H1 (cell line): ENCODE results near the gene USB1. TPM values are rescaled to one million over a fixed set of nuclear protein-coding genes. Genes with fewer than 3 reads are reported as not detected.

Experiments used
- CBX8 ChIP-seq: fragments of 300-800, 300-1000 bp; sonication (generic); IDR thresholded peaks from 2 replicates; pipeline ENCODE4 v1.7.1; 2016; ENCODE audit warnings: low read depth, low read length, borderline replicate concordance
- CTBP2 ChIP-seq: IDR thresholded peaks from 2 replicates; pipeline ENCODE4 v1.7.0; 2011; ENCODE audit warnings: borderline replicate concordance, mild to moderate bottlenecking, moderate library complexity, mixed read lengths, low read length; ENCODE audit not compliant: insufficient read depth, insufficient read length
- EGR1 ChIP-seq: IDR thresholded peaks from 2 replicates; pipeline ENCODE4 v1.6.1; 2011; ENCODE audit warnings: low read depth, low read length, borderline replicate concordance
- EP300 ChIP-seq, 2 experiments: IDR thresholded peaks; 1 replicate in 1 of 2; 2 replicates in 1 of 2; pipeline ENCODE4 v1.6.1; 2011 to 2012; ENCODE audit warnings: low read depth in 2 of 2, low read length in 2 of 2, mild to moderate bottlenecking in 2 of 2, borderline replicate concordance in 1 of 2, inconsistent platforms in 1 of 2, moderate library complexity in 1 of 2
- MAFK ChIP-seq: IDR thresholded peaks from 2 replicates; pipeline ENCODE4 v1.6.1; 2012; ENCODE audit warnings: low read depth, mild to moderate bottlenecking, improper control_type of control experiment, low read length
- RBBP5 ChIP-seq: IDR thresholded peaks from 2 replicates; pipeline ENCODE4 v1.7.1; 2012; ENCODE audit warnings: low read depth, mild to moderate bottlenecking, inconsistent platforms, low read length, moderate library complexity, borderline replicate concordance
- RFX5 ChIP-seq: IDR thresholded peaks from 2 replicates; pipeline ENCODE4 v1.6.1; 2011; ENCODE audit warnings: low read depth, low read length, improper control_type of control experiment, borderline replicate concordance
- TCF12 ChIP-seq: IDR thresholded peaks from 2 replicates; pipeline ENCODE4 v1.6.1; 2011; ENCODE audit warnings: low read depth, mild to moderate bottlenecking, low read length
- polyA plus RNA-seq, 7 experiments: library from polyadenylated mRNA; depleted of rRNA in 3 of 7; stranded (reverse) in 5 of 7; unstranded in 2 of 7; fragments of >200 nt in 5 of 7; fragments of 200-250 nt in 2 of 7; gene quantifications; 1 replicate in 5 of 7; 2 replicates in 1 of 7; 4 replicates in 1 of 7; pipeline versions ENCODE4 v1.2.1 to v1.2.3, GENCODE V29; 2011 to 2013; ENCODE audit warnings: missing spikeins in 2 of 7, mixed read lengths in 2 of 7
- total RNA-seq: library from RNA; stranded (reverse); fragmentation: NEBNext Ultra II Directional; extraction: Animal tissue kit (Norgen Biotek cat#: 25700); gene quantifications from 2 replicates; pipeline ENCODE4 v1.2.1, GENCODE V29; 2021
- TF ChIP-seq, protein P1 (sequence below), 3 experiments: IDR thresholded peaks; 1 replicate in 2 of 3; 2 replicates in 1 of 3; pipeline versions ENCODE4 v1.5.1 to v1.6.1; 2011; ENCODE audit warnings: low read length in 3 of 3, mild to moderate bottlenecking in 3 of 3, inconsistent platforms in 2 of 3, low read depth in 1 of 3, moderate library complexity in 1 of 3; ENCODE audit not compliant: insufficient read depth in 1 of 3; ENCODE audit errors: control extremely low read depth in 1 of 3

The USB1 gene
- total and polyA plus RNA-seq, 2 of the 8 experiments (the other 6 are each of a cell fraction or from before 2014, with no cell fraction given) = 65.4 to 75.9 TPM

DNA sequence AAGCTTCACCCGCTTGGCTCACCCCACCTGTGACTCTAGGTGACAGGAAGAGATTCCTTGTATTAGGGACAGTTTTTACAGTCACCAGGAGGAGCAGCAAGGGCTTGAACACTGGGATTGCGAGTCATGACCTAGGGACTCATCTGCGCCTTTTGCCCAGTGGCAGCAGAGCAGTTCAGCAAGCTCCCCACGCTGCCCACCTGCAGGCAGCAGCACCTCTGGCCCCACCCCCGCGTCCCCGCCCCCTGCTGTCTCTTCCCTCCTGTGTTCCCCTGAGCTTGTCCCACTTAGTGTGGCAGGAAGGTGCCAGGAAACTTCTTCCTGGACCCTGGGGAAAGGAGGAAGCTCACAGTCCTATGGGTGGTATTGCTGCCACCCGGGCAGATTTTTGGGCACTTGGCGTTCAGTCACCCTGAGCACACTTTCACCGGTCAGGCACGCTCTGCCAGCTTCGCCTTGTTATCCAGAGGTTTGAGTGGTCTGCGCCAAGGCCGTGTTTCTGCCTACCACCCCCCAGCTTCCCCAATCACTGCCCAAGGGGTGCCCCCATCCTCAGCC is 33.0 kb downstream of the USB1 start (continued):
- no peak for TF ChIP-seq MAFK
- TF ChIP-seq, protein P1, sequence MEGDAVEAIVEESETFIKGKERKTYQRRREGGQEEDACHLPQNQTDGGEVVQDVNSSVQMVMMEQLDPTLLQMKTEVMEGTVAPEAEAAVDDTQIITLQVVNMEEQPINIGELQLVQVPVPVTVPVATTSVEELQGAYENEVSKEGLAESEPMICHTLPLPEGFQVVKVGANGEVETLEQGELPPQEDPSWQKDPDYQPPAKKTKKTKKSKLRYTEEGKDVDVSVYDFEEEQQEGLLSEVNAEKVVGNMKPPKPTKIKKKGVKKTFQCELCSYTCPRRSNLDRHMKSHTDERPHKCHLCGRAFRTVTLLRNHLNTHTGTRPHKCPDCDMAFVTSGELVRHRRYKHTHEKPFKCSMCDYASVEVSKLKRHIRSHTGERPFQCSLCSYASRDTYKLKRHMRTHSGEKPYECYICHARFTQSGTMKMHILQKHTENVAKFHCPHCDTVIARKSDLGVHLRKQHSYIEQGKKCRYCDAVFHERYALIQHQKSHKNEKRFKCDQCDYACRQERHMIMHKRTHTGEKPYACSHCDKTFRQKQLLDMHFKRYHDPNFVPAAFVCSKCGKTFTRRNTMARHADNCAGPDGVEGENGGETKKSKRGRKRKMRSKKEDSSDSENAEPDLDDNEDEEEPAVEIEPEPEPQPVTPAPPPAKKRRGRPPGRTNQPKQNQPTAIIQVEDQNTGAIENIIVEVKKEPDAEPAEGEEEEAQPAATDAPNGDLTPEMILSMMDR (IDR thresholded peaks at IDR 0.05; ENCODE audit: control extremely low read depth in 1 of 3, insufficient read depth in 1 of 3, low read depth in 1 of 3, low read length in 3 of 3) = no peak
- TF ChIP-seq CBX8 = no peak
- no peak for TF ChIP-seq EGR1
- no peak for TF ChIP-seq RFX5
- no peak for TF ChIP-seq EP300 (IDR thresholded peaks at IDR 0.05; ENCODE audit: borderline replicate concordance in 1 of 2, low read depth in 2 of 2, low read length in 2 of 2)
- no peak for TF ChIP-seq CTBP2
- TF ChIP-seq TCF12 = no peak
- no peak for TF ChIP-seq RBBP5
